GM04503 (cell line): ENCODE data around the gene KRTAP10-1.

Experiments used
- DNase-seq: peaks from one replicate; pipeline ENCODE4 v3.0.0-alpha.2; 2012; ENCODE audit warnings: low read depth

The KRTAP10-1 gene

GRCh38 chr21:44548381-44548780 lies 8.4 kb upstream of the KRTAP10-1 start:
- DNase-seq, result no peak

GRCh38 chr21:44547656-44548331 lies 7.8 kb upstream of the KRTAP10-1 start:
- no peak for DNase-seq

GRCh38 chr21:44544566-44544965 lies 4.6 kb upstream of the KRTAP10-1 start:
- no peak for DNase-seq

GRCh38 chr21:44542716-44543115 lies 2.7 kb upstream of the KRTAP10-1 start:
- DNase-seq, result no peak

GRCh38 chr21:44540741-44541288 lies 820 bp upstream of the KRTAP10-1 start:
- no peak for DNase-seq

GRCh38 chr21:44539046-44539445 lies 949 bp downstream of the KRTAP10-1 start:
- DNase-seq, result no peak

- no peak for DNase-seq
These were observed 1.8 kb downstream of the KRTAP10-1 start for GRCh38 chr21:44537930-44538911.

- DNase-seq, result no peak
These were observed 4.0 kb downstream of the KRTAP10-1 start for GRCh38 chr21:44535963-44536362.

- DNase-seq, result no peak
These were observed 5.3 kb downstream of the KRTAP10-1 start for GRCh38 chr21:44534688-44535087.

- DNase-seq, result no peak
These were observed 5.9 kb downstream of the KRTAP10-1 start for GRCh38 chr21:44533891-44534627.

- DNase-seq, result no peak
These were observed 6.7 kb downstream of the KRTAP10-1 start for GRCh38 chr21:44533121-44533890.

- no peak for DNase-seq
These were observed 7.3 kb downstream of the KRTAP10-1 start for GRCh38 chr21:44532712-44533111.

GRCh38 chr21:44531606-44532564 lies 8.1 kb downstream of the KRTAP10-1 start:
- DNase-seq, result no peak

- no peak for DNase-seq
These were observed 8.9 kb downstream of the KRTAP10-1 start for GRCh38 chr21:44530903-44531605.

GRCh38 chr21:44530221-44530902 lies 9.6 kb downstream of the KRTAP10-1 start:
- no peak for DNase-seq

- DNase-seq, result no peak
These were observed 10.4 kb downstream of the KRTAP10-1 start for GRCh38 chr21:44529503-44530125.

- DNase-seq, result no peak
These were observed 11.0 kb downstream of the KRTAP10-1 start for GRCh38 chr21:44529011-44529421.

GRCh38 chr21:44528634-44528995 lies 11.4 kb downstream of the KRTAP10-1 start:
- no peak for DNase-seq
